Vagina (tissue), 2 donors: ENCODE results near the gene LRRC47. TPM values are rescaled to one million over a fixed set of nuclear protein-coding genes. Genes with fewer than 3 reads are reported as not detected.
"Not testable (repeated sequence)": the region's sequence is repeated elsewhere in the genome, so short reads cannot be mapped to it uniquely, and the experiment has no call there.

Experiments
- DNase-seq, 2 donors: peaks; one replicate each; pipeline ENCODE4 v3.0.0-alpha.2; 2017; ENCODE audit errors: extremely low spot score in 2 of 2
- H3K27ac ChIP-seq: fragments of 200-600 bp; sonication (generic); one replicate; pipeline ENCODE4 v1.5.1; 2019
- H3K27me3 ChIP-seq: fragments of 200-600 bp; sonication (generic); one replicate; pipeline ENCODE4 v1.5.1; 2019
- H3K36me3 ChIP-seq, 2 donors: fragments of 200-600 bp; sonication (generic); one replicate each; pipeline ENCODE4 v1.5.1; 2017 to 2019
- H3K4me1 ChIP-seq: fragments of 200-600 bp; sonication (generic); one replicate; pipeline ENCODE4 v1.5.1; 2019
- H3K4me3 ChIP-seq, 2 donors: fragments of 200-600 bp; sonication (generic); 1 replicate in 1 of 2; 2 replicates in 1 of 2; pipeline ENCODE4 v1.5.1; 2016 to 2019
- H3K9me3 ChIP-seq: fragments of 200-600 bp; sonication (generic); one replicate; pipeline ENCODE4 v1.5.1; 2019
- CTCF ChIP-seq, 3 experiments: fragments of 450-650 bp in 2 of 3; fragments of 200-600 bp in 1 of 3; sonication (generic) in 1 of 3; IDR thresholded peaks; one replicate each; pipeline ENCODE4 v1.5.1; 2017 to 2019; ENCODE audit warnings: antibody characterized with exemption in 3 of 3, mild to moderate bottlenecking in 2 of 3, moderate library complexity in 2 of 3
- POLR2A ChIP-seq, 2 donors: fragments of 450-650 bp; IDR thresholded peaks; one replicate each; pipeline ENCODE4 v1.6.1; 2017; ENCODE audit warnings: antibody characterized with exemption in 2 of 2, mild to moderate bottlenecking in 2 of 2, moderate library complexity in 2 of 2
- POLR2AphosphoS5 ChIP-seq, 2 donors: sonication (generic); formaldehyde crosslinking; IDR thresholded peaks; one replicate each; pipeline ENCODE4 v1.9.0; 2017; ENCODE audit warnings: antibody characterized with exemption in 2 of 2, mild to moderate bottlenecking in 2 of 2, low read depth in 1 of 2; ENCODE audit not compliant: insufficient read depth in 1 of 2
- intact Hi-C: fragments of 100-400 bp; cut with DNase I; formaldehyde crosslinking; loops from one replicate; pipeline ENCODE4 v1.15.1; 2023
- total RNA-seq: library from RNA; depleted of rRNA; stranded (reverse); fragments of >200 nt; gene quantifications from one replicate; pipeline ENCODE4 v1.2.3, GENCODE V29; 2016

The LRRC47 gene
- total RNA-seq, 1 donor from 2014 or later: 32.4 TPM

- no peak for DNase-seq
- Histone ChIP-seq H3K9me3 (no peaks in the 10 kb centered on the region), H3K4me3 (no peak overlapping the region), H3K4me1 (no peaks in the 10 kb centered on the region), H3K27ac (no peak overlapping the region), H3K36me3 (no peaks in the 10 kb centered on the region), H3K27me3 (no peaks in the 10 kb centered on the region)
- TF ChIP-seq POLR2AphosphoS5 (IDR thresholded peaks at IDR 0.05; ENCODE audit: insufficient read depth in 1 of 2, low read depth in 1 of 2) (no peak), POLR2A (IDR thresholded peaks at IDR 0.05) (no peak), CTCF (IDR thresholded peaks at IDR 0.05) (no peak)
- intact Hi-C loops: no loop called here
Measured at GRCh38 chr1:3803905-3804626, 7.8 kb upstream of the LRRC47 start.

- peaks cover 10% of the 10 kb centered on the region for H3K4me1 ChIP-seq
- H3K27me3 ChIP-seq, H3K27ac ChIP-seq, DNase-seq, H3K4me3 ChIP-seq, H3K36me3 ChIP-seq, H3K9me3 ChIP-seq, intact Hi-C loops: not testable (repeated sequence)
Measured at GRCh38 chr1:3800795-3801194, 4.5 kb upstream of the LRRC47 start.

- intact Hi-C loops: no loop called here
Measured at GRCh38 chr1:3799976-3800685, 3.8 kb upstream of the LRRC47 start.

DNA sequence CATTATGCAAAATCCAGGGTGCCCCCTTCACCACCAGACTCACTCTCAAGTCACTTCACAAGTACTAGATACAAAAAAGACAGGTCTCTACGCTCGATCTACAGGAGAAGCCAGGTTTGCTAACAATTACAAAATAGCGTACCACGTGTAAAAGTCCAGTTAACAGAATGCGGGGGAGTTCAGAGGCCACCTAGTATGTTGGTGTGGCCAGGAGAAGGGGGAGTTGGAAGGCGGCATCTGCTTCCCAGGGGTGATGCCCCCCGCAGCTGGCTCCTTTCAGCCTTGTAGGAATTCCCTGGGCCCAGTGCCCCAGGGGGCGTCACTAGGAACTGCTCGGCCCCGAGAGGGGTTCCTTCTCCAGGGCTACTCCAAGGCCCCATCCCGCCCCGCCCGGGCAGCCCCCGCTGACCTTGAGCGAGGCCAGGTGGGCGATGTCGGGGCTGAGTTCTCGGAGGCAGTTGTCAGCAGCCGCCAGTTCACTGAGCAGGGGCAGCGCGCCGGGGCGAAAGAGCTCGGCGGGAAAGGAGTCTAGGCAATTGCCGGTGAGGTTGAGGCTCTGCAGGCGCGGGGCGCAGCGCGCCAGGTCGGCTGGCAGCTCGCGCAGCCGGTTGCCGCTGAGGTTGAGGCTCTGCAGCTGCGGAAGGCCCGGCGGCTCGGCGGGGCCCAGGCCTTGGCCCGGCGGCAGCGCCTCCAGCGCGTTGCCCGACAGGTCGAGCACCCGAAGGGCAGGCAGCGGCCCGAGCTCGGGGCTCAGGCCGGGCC is 664 bp downstream of the LRRC47 start:
- intact Hi-C loops: no loop called here
- H3K27ac ChIP-seq: no peak overlapping the region
- DNase-seq: no peak
- TF ChIP-seq CTCF (IDR thresholded peaks at IDR 0.05) (no peak), POLR2A (IDR thresholded peaks at IDR 0.05) (no peak), POLR2AphosphoS5 (IDR thresholded peaks at IDR 0.05; ENCODE audit: insufficient read depth in 1 of 2, low read depth in 1 of 2) (no peak)
- H3K4me1 ChIP-seq: peaks cover 47% of the 10 kb centered on the region
- peak overlapping the region; percentile 76 to 79 for H3K4me3 ChIP-seq
- H3K9me3 ChIP-seq: no peaks in the 10 kb centered on the region
- no peaks in the 10 kb centered on the region for H3K36me3 ChIP-seq
- no peaks in the 10 kb centered on the region for H3K27me3 ChIP-seq

More at GRCh38 chr1:3799976-3800685, 3.8 kb upstream of the LRRC47 start:
- H3K4me1 ChIP-seq: peaks cover 17% of the 10 kb centered on the region
- H3K27me3 ChIP-seq: no peaks in the 10 kb centered on the region
- no peak overlapping the region for H3K4me3 ChIP-seq
- no peaks in the 10 kb centered on the region for H3K36me3 ChIP-seq
- no peak overlapping the region for H3K27ac ChIP-seq
- TF ChIP-seq POLR2A (IDR thresholded peaks at IDR 0.05): no peak
- TF ChIP-seq CTCF (IDR thresholded peaks at IDR 0.05): no peak
- TF ChIP-seq POLR2AphosphoS5 (IDR thresholded peaks at IDR 0.05; ENCODE audit: insufficient read depth in 1 of 2, low read depth in 1 of 2): no peak
- no peaks in the 10 kb centered on the region for H3K9me3 ChIP-seq
- DNase-seq: no peak

DNA sequence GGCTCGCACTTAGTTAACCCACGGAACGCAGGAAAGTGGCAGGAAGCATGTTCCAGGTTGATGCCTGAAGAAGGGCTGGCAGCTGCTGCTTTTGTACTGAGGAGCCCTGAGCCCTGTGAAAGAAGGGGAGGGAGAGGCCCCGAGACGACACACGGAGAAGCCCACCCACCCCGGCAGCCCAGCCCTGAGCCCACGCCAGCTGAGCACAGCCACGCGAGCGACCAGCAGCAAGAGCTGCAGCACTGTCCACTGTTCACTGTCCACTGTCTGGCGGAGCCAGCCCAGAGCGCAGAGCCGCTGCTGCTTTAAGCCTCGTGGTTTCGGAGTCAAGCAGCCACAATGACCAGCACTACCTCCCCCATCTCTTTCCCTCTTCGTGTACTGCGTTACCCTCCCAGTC is 5.3 kb downstream of the LRRC47 start:
- Histone ChIP-seq H3K27me3 (no peaks in the 10 kb centered on the region), H3K4me3 (no peak overlapping the region), H3K27ac (no peak overlapping the region), H3K9me3 (no peaks in the 10 kb centered on the region), H3K36me3 (peaks cover 0 to 6% of the 10 kb centered on the region in 2 donors), H3K4me1 (peaks cover 56% of the 10 kb centered on the region)
- TF ChIP-seq POLR2AphosphoS5 (IDR thresholded peaks at IDR 0.05; ENCODE audit: insufficient read depth in 1 of 2, low read depth in 1 of 2) (no peak), POLR2A (IDR thresholded peaks at IDR 0.05) (no peak), CTCF (IDR thresholded peaks at IDR 0.05) (no peak)
- intact Hi-C loops: no loop called here
- no peak for DNase-seq
